ENCODE data around the gene WASHC1.
"Not testable (repeated sequence)": the region's sequence is repeated elsewhere in the genome, so short reads cannot be mapped to it uniquely, and the experiment has no call there.

Gene WASHC1

DNA sequence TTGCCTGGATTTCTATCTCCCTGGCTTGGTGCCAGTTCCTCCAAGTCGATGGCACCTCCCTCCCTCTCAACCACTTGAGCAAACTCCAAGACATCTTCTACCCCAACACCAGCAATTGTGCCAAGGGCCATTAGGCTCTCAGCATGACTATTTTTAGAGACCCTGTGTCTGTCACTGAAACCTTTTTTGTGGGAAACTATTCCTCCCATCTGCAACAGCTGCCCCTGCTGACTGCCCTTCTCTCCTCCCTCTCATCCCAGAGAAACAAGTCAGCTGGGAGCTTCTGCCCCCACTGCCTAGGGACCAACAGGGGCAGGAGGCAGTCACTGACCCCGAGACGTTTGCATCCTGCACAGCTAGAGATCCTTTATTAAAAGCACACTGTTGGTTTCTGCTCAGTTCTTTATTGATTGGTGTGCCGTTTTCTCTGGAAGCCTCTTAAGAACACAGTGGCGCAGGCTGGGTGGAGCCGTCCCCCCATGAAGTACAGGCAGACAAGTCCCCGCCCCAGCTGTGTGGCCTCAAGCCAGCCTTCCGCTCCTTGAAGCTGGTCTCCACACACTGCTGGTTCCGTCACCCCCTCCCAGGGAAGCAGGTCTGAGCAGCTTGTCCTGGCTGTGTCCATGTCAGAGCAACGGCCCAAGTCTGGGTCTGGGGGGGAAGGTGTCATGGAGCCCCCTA, 15.0 kb downstream of the WASHC1 start:
- not testable (repeated sequence) for DNase-seq

DNA sequence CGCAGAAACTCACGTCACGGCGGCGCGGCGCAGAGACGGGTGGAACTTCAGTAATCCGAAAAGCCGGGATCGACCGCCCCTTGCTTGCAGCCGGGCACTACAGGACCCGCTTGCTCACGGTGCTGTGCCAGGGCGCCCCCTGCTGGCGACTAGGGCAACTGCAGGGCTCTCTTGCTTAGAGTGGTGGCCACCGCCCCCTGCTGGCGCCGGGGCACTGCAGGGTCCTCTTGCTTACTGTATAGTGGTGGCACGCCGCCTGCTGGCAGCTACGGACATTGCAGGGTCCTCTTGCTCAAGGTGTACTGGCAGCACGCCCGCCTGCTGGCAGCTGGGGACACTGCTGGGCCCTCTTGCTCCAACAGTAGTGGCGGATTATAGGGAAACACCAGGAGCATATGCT, 18.1 kb downstream of the WASHC1 start:
- not testable (repeated sequence) for DNase-seq

DNA sequence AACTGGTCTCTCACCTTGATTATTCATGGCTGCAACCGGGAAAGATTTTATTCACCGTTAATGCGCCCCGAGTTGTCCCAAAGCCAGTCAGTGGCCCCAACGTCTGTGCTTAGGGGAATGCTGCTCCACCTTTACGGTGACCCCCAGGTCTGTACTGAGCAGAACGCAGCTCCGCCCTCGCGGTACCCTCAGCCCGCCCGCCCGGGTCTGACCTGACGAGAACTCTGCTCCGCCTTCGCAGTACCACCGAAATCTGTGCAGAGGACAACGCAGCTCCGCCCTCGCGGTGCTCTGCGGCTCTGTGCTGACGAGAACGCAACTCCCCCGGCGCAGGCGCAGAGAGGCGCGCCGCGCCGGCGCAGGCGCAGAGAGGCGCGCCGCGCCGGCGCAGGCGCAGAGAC, 18.6 kb downstream of the WASHC1 start:
- DNase-seq = not testable (repeated sequence)

DNA sequence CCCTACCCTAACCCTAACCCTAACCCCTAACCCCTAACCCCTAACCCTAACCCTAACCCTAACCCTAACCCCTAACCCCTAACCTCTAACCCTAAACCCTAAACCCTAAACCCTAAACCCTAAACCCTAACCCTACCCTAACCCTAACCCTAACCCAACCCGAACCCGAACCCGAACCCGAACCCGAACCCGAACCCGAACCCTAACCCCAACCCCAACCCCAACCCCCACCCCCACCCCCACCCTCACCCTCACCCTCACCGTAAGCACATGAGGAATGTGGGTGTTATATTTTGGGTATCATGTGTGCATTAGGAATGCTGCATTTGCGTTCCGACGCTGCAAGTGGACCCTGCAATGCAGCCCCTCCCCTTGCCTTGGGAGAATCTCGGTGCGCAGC, 19.0 kb downstream of the WASHC1 start:
- not testable (repeated sequence) for DNase-seq
